BE2C (cell line): ENCODE data around the gene AP3B1.
"Not testable (repeated sequence)": the region's sequence is repeated elsewhere in the genome, so short reads cannot be mapped to it uniquely, and the experiment has no call there.

Experiments used
- DNase-seq: peaks from one replicate; pipeline ENCODE4 v3.0.0-alpha.2; 2020
- H3K27me3 ChIP-seq: fragments of 250-450 bp; sonication (Bioruptor Pico); 2 replicates; pipeline ENCODE4 v1.5.1; 2020; ENCODE audit warnings: mild to moderate bottlenecking
- H3K36me3 ChIP-seq: fragments of 250-450 bp; sonication (Bioruptor Pico); 2 replicates; pipeline ENCODE4 v1.5.1; 2020; ENCODE audit warnings: mild to moderate bottlenecking
- H3K4me1 ChIP-seq: fragments of 250-450 bp; sonication (Bioruptor Pico); 2 replicates; pipeline ENCODE4 v1.5.1; 2020
- H3K4me3 ChIP-seq: 2 replicates; pipeline ENCODE4 v1.5.1; 2011; ENCODE audit warnings: low read depth, low read length
- H3K9me3 ChIP-seq: fragments of 250-450 bp; sonication (Bioruptor Pico); 2 replicates; pipeline ENCODE4 v1.5.1; 2020
- TF ChIP-seq, protein P1 (sequence below): IDR thresholded peaks from 2 replicates; pipeline ENCODE4 v1.5.1; 2012; ENCODE audit warnings: mild to moderate bottlenecking, low read depth, low read length

Gene AP3B1

DNA sequence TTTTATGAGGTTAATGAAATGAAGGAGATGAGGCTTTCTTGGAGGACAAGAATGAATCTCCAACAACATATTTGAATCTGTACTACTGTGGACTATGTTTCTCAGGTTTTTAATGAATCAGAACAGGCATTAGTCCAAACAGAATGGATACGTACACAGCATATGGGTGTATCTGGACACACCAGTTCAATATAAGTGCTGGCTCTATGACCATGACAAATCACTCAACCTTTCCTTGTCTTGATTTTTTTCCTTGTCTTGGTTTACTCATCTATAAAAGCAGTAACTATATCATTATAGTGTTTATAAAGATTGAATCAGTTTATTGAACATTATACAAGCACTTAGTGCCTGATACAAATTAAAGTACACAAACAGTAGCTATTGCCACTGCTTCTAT is 104.1 kb downstream of the AP3B1 start:
- DNase-seq = no peak
- TF ChIP-seq, protein P1, sequence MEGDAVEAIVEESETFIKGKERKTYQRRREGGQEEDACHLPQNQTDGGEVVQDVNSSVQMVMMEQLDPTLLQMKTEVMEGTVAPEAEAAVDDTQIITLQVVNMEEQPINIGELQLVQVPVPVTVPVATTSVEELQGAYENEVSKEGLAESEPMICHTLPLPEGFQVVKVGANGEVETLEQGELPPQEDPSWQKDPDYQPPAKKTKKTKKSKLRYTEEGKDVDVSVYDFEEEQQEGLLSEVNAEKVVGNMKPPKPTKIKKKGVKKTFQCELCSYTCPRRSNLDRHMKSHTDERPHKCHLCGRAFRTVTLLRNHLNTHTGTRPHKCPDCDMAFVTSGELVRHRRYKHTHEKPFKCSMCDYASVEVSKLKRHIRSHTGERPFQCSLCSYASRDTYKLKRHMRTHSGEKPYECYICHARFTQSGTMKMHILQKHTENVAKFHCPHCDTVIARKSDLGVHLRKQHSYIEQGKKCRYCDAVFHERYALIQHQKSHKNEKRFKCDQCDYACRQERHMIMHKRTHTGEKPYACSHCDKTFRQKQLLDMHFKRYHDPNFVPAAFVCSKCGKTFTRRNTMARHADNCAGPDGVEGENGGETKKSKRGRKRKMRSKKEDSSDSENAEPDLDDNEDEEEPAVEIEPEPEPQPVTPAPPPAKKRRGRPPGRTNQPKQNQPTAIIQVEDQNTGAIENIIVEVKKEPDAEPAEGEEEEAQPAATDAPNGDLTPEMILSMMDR = no peak
- Histone ChIP-seq H3K9me3 (no peaks in the 10 kb centered on the region), H3K27me3 (no peaks in the 10 kb centered on the region), H3K4me1 (peaks cover 6% of the 10 kb centered on the region), H3K4me3 (no peak overlapping the region), H3K36me3 (no peaks in the 10 kb centered on the region)

DNA sequence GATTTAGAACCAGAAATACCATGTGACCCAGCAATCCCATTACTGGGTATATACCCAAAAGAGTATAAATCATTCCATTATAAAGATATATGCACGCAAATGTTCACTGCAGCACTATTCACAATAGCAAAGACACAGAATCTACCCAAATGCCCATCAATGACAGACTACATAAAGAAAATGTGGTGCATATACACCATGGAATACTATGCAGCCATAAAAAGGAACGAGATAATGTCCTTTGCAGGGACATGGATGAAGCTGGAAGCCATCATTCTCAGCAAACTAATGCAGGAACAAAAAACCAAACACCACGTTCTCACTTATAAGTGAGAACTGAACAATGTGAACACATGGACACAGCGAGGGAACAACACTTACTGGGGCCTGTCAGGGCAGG is 105.8 kb downstream of the AP3B1 start:
- DNase-seq, H3K36me3 ChIP-seq, H3K4me3 ChIP-seq: not testable (repeated sequence)

DNA sequence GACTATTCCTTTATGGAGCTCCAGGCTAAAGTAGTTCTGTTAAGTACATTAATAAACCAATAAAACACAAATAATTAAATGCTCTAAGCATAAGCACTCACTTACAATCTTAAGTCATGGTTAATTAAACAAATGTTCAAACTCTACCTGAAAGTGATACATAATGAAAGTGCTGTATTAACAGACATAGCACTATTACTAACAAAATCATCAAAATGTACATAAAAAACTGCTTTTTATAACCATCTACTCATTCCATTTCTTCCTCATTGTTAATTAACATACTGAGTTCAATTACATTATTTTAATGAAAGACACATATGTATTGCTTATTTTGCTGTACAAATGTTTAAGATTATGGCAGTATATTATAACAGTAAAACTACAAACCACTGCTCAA is 107.3 kb downstream of the AP3B1 start:
- TF ChIP-seq, protein P1 = no peak
- H3K4me1 ChIP-seq = peaks cover 6% of the 10 kb centered on the region
- H3K9me3 ChIP-seq = no peaks in the 10 kb centered on the region
- H3K4me3 ChIP-seq = no peak overlapping the region
- no peak for DNase-seq
- H3K27me3 ChIP-seq = no peaks in the 10 kb centered on the region
- no peaks in the 10 kb centered on the region for H3K36me3 ChIP-seq

More for the DNA sequence above, 105.8 kb downstream of the AP3B1 start:
- not testable (repeated sequence) for H3K9me3 ChIP-seq, H3K4me1 ChIP-seq, H3K27me3 ChIP-seq

DNA sequence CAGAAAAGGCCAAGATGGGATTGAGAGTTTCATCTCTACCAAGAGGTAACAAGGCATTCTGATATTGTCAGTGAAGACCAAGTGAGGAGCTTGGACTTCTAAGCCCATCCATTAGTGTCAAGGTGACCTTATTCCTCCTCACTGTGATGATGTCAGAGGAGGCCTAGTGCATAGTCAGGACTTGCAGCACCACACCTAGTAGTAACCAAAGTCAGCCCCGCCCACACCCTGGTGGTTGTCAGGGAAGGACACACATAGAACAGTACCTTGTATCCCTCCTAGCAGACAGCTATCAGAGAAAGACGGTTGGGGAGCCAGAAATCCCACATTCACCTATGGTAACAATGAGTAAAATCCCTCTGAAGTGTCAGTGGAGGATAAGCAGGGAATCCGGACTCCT is 111.7 kb downstream of the AP3B1 start:
- Histone ChIP-seq H3K4me3 (no peak overlapping the region), H3K27me3 (no peaks in the 10 kb centered on the region), H3K9me3 (no peaks in the 10 kb centered on the region), H3K4me1 (peaks cover 6% of the 10 kb centered on the region), H3K36me3 (peaks cover 4% of the 10 kb centered on the region; the same call in 1 of the 2 replicates)
- no peak for DNase-seq
- TF ChIP-seq, protein P1 = no peak

DNA sequence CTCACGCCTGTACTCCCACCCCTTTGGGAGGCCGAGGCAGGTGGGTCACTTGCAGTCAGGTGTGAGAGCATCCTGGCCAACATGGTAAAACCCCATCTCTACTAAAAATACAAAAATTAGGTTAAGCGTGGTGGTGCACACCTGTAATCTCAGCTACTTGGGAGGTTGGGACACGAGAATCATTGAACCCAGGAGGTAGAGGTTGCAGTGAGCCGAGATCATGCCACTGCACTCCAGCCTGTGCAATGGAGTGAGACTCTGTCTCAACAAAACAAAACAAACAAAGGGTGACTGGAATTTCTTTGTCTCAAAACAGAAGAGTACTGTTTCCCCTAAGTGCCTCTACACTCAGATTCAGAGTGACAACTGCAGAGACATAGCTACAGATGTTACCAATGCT is 116.1 kb downstream of the AP3B1 start:
- Histone ChIP-seq H3K4me1 (no peaks in the 10 kb centered on the region), H3K36me3 (peaks cover 13% of the 10 kb centered on the region), H3K9me3 (no peaks in the 10 kb centered on the region), H3K27me3 (no peaks in the 10 kb centered on the region), H3K4me3 (no peak overlapping the region)
- TF ChIP-seq, protein P1 = no peak
- no peak for DNase-seq

DNA sequence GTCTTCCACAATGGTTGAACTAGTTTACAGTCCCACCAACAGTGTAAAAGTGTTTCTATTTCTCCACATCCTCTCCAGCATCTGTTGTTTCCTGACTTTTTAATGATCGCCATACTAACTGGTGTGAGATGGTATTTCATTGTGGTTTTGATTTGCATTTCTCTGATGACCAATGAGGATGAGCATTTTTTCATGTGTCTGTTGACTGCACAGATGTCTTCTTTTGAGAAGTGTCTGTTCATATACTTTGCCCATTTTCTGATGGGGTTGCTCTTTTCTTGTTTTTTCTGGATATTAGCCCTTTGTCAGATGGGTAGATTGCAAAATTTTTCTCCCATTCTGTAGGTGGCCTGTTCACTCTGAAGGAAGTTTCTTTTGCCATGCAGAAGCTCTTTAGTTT is 124.2 kb downstream of the AP3B1 start:
- H3K36me3 ChIP-seq, H3K27me3 ChIP-seq, H3K9me3 ChIP-seq, H3K4me3 ChIP-seq, DNase-seq, H3K4me1 ChIP-seq: not testable (repeated sequence)

DNA sequence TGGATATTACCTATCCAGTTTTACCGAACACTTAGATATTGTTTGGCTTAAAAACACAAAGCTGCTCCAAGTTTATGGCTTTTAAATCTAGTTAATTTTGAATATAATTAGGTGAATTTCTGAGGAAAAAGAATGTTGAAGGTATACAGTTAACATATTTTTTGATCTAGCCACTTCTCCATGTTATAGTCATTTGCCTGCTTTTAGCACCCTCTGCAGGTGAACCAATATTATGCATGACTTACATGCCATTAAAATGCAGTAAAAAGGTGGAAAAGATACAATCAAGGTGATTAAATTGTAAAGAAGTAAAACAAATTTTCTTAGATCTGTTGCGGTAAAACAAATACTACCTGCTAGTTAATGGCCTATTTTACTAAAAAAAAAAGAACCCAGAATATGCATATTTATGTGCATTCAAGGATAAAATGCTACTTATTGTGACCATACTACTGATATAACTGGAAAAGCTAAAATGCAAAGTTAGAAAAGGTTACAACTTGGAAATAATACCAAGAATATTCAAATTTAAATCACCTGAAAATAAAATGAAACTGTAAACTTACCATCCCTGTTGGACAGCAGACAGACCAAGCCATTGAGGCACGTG is 132.1 kb downstream of the AP3B1 start:
- Histone ChIP-seq H3K36me3 (peaks cover 2% of the 10 kb centered on the region; the same call in 1 of the 2 replicates), H3K9me3 (no peaks in the 10 kb centered on the region), H3K27me3 (no peaks in the 10 kb centered on the region), H3K4me1 (no peaks in the 10 kb centered on the region), H3K4me3 (no peak overlapping the region)
- TF ChIP-seq, protein P1 = peak; percentile 76
- DNase-seq = peak; percentile 49
